GM11168 (cell line): ENCODE results near the gene AFF1.
"Not testable (repeated sequence)": the region's sequence is repeated elsewhere in the genome, so short reads cannot be mapped to it uniquely, and the experiment has no call there.

Source experiments
- in situ Hi-C: fragments of 300-500 bp; cut with MboI; formaldehyde crosslinking; loops from one replicate; pipeline ENCODE4 v1.12.0; 2022; ENCODE audit warnings: low sequenced_read_pairs; ENCODE audit not compliant: unreplicated experiment

The AFF1 gene

DNA sequence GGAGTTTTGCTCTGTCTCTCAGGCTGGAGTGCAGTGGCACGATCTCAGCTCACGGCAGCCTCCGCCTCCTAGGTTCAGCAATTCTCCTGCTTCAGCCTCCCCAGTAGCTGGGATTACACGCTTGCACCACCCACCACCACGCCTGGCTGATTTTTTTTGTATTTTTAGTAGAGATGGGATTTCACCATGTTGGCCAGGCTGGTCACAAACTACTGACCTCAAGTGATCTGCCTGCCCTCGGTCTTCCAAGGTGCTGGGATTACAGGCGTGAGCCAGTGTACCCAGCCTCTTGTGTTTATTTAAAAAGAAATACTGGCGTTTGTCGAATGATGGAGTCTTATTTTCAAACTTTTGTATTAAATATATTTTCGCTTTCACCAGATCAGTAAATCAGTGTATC lies 137.7 kb downstream of the AFF1 start:
- in situ Hi-C loops: not testable (repeated sequence)

DNA sequence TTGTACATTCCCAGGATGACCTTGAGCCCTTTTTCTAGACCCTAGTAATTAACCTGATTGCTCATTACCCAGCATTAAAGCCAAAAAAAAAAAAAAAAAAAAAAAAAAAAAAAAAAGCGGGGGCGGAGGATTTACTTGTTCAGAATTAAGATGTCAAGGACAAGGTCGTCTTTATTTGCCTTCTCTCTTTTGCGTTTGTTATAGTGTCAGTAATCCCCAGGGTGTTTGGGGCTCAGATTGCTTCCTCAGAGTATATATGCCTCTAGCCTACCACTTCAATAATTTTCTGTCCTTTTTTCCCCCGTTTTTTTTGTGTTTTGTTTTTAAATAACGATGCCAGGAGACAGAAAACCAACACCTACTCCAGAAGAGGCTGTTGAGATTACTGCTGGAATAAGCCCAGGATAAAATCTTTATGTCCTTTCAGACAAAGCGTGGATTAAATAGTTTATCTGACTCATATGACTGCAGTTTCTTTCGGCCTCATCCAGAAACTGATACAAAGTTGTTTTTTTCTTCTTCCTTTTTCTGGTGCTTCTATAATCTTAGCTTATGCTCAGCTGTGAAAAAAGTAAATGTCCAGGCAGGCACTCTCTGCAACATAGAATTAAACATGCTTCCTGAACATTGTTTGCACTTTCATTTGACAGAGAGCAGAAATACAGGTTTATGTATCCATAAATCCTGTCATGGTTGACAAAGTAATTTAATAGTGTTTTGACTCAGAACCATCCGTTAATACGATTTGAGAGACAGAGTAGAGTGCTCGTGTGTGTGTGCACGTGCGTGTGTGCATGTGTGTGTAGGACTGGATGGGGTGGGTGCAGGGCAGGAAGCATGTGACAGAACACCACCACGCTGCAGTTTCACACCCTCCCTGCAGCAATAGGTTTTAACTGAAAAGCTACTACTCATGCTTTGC lies 138.6 kb downstream of the AFF1 start:
- in situ Hi-C loops: no loop called here

DNA sequence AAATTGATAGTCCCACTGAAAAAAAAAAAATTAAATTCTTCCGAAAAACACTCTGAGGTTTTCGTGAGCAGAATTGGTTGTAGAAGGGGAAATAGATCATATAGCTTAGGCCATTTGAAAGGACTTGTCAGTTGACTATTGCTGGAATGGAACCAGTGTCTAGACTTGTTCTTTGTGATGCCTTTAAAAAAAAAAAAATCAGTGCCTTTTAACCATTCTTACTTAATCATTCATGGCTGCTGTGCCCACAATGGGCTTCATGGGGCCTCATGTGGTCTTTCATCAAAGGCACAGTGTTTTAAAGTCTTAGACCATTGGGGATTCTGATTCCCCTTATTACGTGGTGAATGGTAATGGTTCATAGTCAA lies 139.3 kb downstream of the AFF1 start:
- in situ Hi-C loops: no loop called here

DNA sequence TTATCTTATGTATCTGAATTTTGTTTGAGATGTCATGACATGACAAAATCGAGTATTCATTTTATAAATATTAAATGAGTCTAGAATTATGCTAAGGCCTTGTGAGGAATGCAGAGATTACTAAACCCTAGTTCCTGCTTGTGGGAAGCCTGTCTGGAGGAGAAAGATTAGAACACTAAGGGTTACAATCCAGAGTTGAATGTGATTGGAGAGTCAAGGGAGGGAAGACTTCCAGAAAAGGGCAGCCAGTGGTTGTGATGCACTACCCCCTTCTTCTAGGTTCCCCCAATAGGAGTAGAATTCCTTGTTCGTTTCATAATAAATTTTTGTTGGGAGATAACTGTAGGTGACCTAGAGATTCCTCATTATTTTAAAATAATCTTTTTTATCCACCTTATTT lies 141.1 kb downstream of the AFF1 start:
- in situ Hi-C loops: no loop called here

DNA sequence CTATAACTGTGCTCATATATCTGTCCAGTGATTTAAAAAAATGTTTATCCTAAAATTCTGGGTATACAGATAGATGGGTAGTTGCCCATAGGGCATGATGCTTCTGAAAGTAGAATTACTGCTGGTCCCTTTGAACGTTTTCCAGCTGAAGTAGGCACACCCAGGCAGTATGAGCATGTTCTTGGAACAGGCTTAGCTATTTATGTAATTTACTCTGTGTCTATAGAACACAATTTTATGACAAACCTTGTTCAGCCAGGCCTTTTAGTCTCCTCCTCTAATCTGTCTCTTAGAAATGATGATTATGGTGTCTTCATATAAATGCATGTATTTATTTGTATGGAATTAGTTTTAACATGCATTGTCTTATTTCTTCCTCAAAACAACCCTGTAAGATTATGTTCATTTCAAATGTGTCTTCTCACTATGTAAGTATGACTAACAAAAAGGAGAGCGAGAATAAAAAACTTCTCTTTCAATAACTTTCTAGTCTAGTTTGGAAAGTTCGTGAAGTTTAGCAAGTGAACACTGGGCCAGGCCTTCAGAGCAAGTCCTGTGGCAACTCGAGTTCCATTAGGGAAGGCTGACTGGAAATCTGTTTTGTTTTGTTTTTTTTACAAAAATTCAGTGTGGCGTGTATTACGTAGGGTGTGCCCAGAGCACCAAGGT lies 142.0 kb downstream of the AFF1 start:
- in situ Hi-C loops: no loop called here

DNA sequence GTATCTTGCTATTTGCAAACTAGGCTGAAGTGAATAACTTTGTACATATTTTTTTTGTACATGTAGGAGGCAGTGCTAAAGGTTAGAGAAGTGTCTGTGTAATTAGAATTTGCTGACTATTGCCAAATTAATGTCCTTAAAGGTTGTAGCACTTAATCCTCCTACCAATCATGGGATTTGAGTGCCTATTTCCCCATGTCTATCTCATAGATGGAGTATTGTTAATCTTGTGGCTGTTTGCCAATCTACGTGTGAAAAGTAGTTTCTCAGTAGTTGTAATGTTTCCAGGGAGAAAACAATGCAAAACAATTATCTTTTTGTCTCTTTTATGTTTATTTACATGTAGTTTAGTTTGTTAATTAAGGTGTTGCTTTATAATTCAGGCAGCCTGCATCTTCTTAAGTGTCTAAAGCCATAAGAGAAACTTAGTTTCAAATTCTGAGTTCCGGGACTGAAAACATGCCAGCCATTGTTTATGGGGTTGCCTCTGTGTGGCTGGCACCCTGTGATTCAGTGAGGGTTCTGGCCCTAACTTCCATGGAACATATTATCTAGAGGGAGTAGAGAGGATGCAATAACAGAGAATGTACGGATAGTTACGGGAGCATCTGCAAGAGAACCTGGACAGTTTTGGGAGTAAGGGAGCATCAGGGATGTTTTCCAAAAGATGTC lies 143.2 kb downstream of the AFF1 start:
- in situ Hi-C loops: no loop called here

DNA sequence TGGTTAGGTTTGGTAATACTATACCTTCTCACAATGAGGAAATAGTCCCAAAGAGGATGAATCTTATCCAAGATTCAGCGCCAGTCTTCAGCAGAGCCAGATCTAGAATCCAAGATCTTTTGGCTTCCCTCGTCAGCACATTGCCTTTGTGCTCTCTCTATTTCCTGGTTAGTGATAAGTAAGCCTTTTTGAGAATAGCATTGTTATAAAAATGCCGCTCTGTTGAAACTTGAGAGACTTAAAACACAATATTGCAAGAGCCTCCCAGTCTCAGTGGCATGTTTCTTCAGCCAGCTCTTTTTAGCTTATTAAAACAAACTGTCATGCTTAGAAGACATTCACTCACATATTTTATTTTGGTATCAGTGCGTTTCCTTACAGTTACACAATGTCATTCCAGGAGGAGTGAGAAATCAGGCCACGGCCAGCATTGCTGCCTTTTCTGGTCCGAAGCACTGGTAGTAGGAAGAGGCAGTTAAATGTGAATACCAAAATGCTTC lies 144.2 kb downstream of the AFF1 start:
- in situ Hi-C loops: no loop called here

DNA sequence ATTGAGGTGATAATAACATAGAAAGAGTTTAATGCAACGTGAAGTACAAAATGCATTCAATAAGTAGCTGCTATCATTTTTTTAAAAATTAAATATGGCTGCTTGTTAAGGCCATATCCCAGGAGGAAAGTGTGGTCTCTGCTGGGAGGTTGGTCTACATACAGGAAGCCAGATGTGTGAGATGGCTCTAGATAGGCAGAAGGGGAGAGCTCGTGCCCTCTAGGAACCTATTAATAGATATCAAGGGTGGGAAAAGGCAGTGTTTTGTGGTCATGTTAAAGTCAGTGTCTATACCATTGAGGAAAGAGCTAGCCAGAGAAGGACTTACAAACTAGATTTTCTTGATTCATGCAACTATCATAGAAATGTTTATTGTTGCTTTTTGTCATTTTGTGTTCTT lies 145.2 kb downstream of the AFF1 start:
- in situ Hi-C loops: no loop called here

DNA sequence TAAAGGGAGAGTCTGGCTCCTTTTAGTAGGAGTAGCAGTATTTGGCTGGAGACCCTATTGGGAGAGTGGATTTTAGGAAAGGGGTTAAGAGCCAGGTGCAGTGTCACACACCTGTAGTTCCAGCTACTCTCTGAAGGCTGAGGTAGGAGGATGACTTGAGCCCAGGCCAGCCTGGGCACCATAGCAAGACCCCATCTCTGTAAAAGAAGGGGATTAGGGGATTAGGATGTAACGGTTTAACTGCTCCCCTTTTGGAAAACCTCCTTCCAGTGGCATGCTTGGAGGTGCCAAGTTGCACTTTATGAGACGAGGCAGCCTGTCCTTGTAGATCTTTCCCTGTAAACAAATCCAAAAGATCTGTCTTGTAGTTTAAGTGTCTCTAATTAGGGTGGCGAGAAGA lies 145.7 kb downstream of the AFF1 start:
- in situ Hi-C loops: no loop called here

DNA sequence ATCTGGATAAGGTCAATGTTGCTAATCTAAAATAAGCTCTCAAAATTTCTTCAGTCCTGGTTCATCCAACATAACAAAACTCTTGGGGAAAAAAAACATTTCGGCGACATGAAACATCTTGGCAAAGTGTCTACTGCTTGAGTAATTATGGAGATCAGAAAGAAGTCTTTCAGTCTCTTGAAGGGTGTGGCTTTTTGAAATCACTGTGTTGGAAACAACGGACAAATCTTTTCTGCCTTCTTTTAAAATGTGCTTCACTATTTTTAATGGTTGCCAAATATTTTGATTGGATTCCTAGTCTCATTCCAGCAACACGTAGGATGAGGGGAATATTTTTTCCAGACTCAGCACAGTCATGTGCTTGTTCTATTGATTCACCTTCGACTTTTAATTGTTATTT lies 147.0 kb downstream of the AFF1 start:
- in situ Hi-C loops: no loop called here

DNA sequence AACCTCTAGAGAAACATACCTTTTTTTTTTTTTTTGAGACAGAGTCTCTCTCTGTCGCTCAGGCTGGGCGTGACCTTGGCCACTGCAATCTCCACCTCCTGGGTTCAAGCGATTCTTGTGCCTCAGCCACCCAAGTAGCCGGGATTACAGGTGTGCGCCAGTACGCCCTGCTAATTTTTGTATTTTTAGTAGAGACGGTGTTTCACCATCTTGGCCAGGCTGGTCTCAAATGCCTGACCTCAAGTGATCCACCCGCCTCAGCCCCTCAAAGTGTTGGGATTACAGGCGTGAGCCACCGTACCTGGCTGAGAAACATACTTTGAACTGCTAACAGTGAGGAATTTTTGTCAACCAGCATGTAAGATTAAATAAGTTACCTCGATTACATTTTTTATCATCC lies 150.9 kb downstream of the AFF1 start:
- in situ Hi-C loops: not testable (repeated sequence)

DNA sequence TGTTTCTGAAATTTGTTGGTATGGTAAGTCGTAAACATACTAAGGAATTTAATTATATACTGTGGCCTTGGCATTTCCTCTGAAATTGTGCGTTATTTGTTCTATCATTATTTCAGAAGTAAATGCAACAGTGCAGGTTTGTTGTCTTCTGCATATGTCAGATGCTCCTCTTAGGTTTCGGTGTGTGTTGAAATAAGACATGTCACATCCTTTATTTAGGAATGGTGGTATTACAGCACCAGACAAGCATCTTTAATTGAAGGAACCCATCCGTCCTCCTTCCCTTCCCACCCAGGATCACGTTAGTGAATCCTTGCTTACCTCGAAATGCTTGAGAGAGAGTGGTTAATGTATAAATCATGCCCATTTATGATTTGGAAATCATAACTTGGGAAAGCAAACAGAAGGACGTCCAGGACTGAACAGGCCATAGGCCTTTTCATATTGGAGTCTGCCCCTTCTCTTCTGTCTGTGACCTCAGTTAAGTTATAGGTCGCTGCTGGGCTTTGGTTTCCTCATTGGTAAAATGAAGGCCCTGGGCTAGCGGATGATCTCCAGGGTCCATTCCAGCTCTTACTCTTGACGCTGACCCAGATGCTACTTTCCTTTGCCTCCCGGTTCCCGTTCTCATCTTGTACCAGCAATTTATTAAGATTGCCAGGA lies 151.5 kb downstream of the AFF1 start:
- in situ Hi-C loops: no loop called here

DNA sequence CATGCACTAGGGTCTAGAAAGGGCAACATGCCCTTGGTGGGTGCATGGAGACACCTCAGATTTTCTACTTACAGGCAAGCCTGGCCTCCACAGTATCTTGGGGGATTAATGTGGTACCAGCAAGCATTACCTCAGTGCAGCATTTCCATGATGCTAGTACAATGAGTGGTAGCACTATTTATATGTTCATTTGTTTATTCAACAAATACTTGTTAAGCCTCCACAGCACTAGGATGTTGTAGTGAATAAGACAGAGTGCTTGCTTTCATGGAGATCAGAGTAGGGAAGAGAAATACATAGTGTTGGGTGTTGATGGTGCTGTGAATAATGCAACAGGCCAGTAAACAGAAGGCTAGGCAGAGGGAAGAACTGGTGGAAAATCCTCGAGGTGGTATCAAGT lies 152.2 kb downstream of the AFF1 start:
- in situ Hi-C loops: no loop called here

DNA sequence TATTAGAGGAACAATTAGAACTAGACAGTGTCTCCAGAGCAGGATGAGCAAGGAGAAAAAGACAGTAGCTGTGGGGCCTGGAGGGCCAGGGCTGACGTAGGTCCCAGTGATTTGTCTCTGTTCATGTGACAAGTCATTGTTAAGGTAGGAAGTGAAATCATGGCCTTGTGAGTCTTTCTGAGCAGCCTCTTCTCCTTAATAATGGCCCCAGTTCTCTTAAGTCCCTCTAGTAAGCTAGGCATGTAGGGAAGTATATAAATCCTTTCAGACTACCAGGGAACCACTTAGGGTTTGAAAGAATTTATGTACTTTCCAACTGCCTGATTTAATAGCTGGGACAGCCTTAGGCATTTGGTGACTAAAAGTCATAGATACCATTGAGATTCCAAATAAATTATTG lies 152.6 kb downstream of the AFF1 start:
- in situ Hi-C loops: no loop called here

DNA sequence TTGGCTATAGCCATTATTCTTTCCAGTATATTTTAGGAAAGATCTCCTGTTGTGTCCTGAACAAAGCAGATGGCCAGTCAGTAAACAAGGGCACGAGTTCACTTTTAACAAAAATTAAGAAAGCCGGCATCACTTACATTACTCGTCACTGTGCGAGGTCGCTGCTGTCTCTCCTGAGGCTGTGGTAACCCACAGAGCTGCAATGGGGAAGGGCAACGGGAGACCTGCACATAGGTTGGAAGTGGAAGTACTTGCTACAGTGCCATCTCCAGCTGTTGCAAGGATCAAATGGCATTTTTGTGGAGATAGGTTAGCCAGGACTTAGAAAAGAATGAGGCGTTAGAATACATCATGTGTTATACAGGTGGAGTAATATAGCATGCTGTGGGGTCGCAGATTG lies 153.4 kb downstream of the AFF1 start:
- in situ Hi-C loops: no loop called here

DNA sequence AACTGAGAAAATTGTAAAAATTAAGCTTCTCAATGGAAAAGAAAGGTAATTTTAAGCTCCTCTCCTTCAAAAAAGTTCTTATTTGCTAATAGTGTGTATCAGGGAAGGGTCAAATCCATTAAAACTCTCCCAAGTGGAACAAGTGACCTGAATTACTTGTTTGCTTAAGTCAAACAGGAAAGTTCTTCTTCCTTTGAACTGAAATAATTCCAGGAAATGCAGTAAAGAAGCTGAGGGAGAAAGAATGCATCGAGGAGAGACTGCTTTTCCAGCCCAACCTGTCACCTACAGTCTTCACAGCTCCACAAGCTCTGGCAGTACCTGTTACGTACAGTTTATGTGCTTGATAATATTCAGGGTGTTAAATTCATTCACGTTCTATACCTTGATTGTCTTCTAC lies 154.6 kb downstream of the AFF1 start:
- in situ Hi-C loops: no loop called here

DNA sequence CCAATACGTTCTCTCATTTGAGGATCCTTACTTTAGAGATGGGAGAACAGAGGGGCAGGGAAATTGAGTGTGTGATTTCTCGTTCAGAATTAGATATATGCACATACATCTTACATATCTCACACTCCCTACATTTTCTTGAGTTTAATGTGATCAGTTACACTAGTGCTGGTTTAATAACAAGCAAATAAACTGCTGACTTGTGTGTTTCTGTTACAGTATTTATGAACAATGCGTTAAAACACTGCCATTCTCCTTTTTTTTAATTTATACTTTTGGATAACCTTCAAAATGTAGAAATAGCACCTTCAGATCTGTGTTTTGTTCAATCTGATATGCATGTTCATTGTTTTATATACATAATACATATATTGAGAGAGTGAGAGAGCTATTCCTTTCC lies 155.5 kb downstream of the AFF1 start:
- in situ Hi-C loops: loop anchor here (10.0 kb wide), 1 partner anchor 66 kb away; no protein-coding TSS in a partner anchor

DNA sequence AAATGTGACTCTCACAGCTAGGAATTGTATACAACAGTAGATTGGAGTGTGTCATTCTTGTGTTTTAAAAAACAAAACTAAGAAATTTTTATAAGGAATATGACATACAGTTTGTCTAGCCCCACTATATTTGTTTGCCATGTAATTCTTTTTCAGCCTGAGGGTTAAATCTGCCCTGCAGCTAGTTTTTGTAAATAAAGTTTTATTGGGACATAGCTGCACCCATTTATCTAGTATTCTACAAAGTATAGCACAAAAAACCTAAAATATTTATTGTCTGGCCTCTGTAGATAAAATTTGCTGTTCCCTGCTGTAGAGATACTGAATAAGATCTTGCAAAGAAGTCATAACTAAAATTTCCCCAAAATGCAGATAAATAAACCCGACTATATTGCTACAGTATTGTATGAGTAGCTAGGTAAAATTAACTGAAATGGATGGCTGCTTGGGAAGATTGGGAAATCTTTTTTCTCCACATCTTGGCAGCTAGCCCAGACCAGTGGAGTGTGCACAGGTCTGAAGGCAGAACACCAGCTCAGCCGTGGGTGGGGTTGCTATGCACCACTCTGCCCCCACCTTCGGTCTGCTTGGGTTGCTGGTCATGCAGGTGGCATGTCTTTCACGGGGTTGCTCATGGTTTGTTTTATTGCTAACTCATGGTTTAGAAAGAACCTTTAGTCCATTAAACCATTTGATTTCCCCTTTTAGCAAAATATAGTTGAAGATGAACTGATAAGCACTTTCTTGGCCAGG lies 157.8 kb downstream of the AFF1 start:
- in situ Hi-C loops: loop anchor here (10.0 kb wide), 1 partner anchor 68 kb away; no protein-coding TSS in a partner anchor

DNA sequence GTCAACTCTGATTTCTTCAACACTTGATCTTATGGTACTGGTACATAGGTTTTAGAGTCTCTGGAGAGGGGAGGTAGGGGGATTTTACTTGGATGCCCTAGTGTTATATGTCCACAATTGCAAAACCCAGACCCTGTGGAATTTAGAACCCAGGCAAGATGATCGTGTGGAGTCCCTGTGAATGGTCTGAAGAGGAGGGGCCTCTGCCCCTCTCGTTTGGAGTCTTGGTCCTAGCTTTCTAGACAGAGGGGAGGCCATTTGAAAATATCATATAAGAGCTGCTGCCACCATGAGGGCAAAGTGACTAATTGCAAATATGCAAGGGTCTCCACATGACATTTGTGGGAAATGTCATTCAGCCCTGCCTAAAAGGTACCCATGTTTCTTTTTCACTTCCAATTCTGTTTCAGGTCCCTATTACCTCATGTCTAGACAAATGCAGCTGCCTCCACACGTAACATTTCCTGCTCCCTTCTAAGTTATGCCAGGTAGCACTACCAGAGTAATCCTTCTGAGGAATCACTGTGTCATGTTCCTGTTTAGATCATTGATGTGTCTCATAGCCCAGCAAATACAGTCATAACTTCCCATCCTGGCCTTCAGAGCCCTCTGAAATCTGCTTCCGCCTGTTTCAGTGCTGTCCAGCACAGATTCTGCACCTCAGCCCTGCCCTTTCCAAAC lies 158.8 kb downstream of the AFF1 start:
- in situ Hi-C loops: loop anchor here (10.0 kb wide), 1 partner anchor 69 kb away; no protein-coding TSS in a partner anchor
